CD14-positive monocyte (primary cell): ENCODE measurements around the gene THSD7B. TPM values are rescaled to one million over a fixed set of nuclear protein-coding genes. Genes with fewer than 3 reads are reported as not detected.
A peak's percentile ranks its signal among the peaks of the same experiment; 100 is the strongest.

Experiments
- DNase-seq, 3 donors: peaks; one replicate each; pipeline ENCODE4 v3.0.0-alpha.2; 2011 to 2022
- H2AFZ ChIP-seq: 2 replicates; pipeline ENCODE4 v1.6.0; 2012; ENCODE audit warnings: mild to moderate bottlenecking, low read depth, low read length, inconsistent platforms; ENCODE audit not compliant: insufficient read depth, poor library complexity, severe bottlenecking
- H3K27ac ChIP-seq, 2 donors: 1 replicate in 1 of 2; 2 replicates in 1 of 2; pipeline ENCODE4 v1.5.1; 2012 to 2013; ENCODE audit warnings: low read length in 2 of 2, control low read depth in 1 of 2, inconsistent platforms in 1 of 2, low read depth in 1 of 2, mild to moderate bottlenecking in 1 of 2
- H3K27me3 ChIP-seq, 2 donors: one replicate each; pipeline versions ENCODE4 v1.6.0 to v1.6.1; 2011 to 2013; ENCODE audit warnings: low read length in 2 of 2; ENCODE audit not compliant: control insufficient read depth in 2 of 2, insufficient read depth in 2 of 2
- H3K36me3 ChIP-seq, 2 donors: replicated peaks in 1 of 2; 1 replicate in 1 of 2; 2 replicates in 1 of 2; pipeline versions ENCODE4 v1.5.1 to v1.6.1; 2012 to 2013; ENCODE audit warnings: low read length in 2 of 2, control low read depth in 1 of 2, inconsistent platforms in 1 of 2, mild to moderate bottlenecking in 1 of 2; ENCODE audit not compliant: insufficient read depth in 2 of 2, control insufficient read depth in 1 of 2
- H3K4me1 ChIP-seq, 2 donors: 1 replicate in 1 of 2; 2 replicates in 1 of 2; pipeline versions ENCODE4 v1.5.1 to v1.6.1; 2012 to 2013; ENCODE audit warnings: low read length in 2 of 2, control low read depth in 1 of 2, inconsistent platforms in 1 of 2, mild to moderate bottlenecking in 1 of 2, moderate library complexity in 1 of 2; ENCODE audit not compliant: insufficient read depth in 2 of 2, control insufficient read depth in 1 of 2
- H3K4me2 ChIP-seq: replicated peaks from 2 replicates; pipeline ENCODE3; 2012; ENCODE audit warnings: low read length, moderate library complexity, mild to moderate bottlenecking; ENCODE audit not compliant: poor library complexity, severe bottlenecking; ENCODE audit errors: extremely low read depth
- H3K4me3 ChIP-seq, 3 experiments: fragments of 200-600 bp in 1 of 3; sonication (generic) in 1 of 3; replicated peaks in 1 of 3; 1 replicate in 2 of 3; 2 replicates in 1 of 3; pipeline ENCODE4 v1.5.1; 2011 to 2013; ENCODE audit warnings: low read length in 3 of 3, mild to moderate bottlenecking in 3 of 3, control low read depth in 2 of 3, low read depth in 2 of 3, inconsistent platforms in 1 of 3, moderate library complexity in 1 of 3
- H3K79me2 ChIP-seq: 2 replicates; pipeline ENCODE4 v1.6.0; 2012; ENCODE audit warnings: mild to moderate bottlenecking, control low read depth, inconsistent platforms, low read length, moderate library complexity; ENCODE audit not compliant: insufficient read depth
- H3K9ac ChIP-seq: 2 replicates; pipeline ENCODE4 v1.6.0; 2017; ENCODE audit warnings: low read length, mild to moderate bottlenecking; ENCODE audit not compliant: insufficient read depth, poor library complexity, severe bottlenecking
- H3K9me3 ChIP-seq, 2 donors: replicated peaks in 1 of 2; 1 replicate in 1 of 2; 2 replicates in 1 of 2; pipeline versions ENCODE4 v1.5.1 to v1.6.1; 2012 to 2013; ENCODE audit warnings: low read length in 2 of 2, control low read depth in 1 of 2; ENCODE audit not compliant: control insufficient read depth in 1 of 2, insufficient read depth in 1 of 2
- H4K20me1 ChIP-seq: 2 replicates; pipeline ENCODE4 v1.6.0; 2012; ENCODE audit warnings: mild to moderate bottlenecking, low read length, control low read depth, moderate library complexity; ENCODE audit not compliant: insufficient read depth
- H3K27ac Mint-ChIP-seq, 7 donors: one replicate each; pipeline ENCODE4 v1.8.0; 2020; ENCODE audit warnings: mild to moderate bottlenecking in 7 of 7, mixed read lengths in 7 of 7, moderate library complexity in 6 of 7, inconsistent platforms in 2 of 7
- H3K27me3 Mint-ChIP-seq, 3 donors: one replicate each; pipeline ENCODE4 v1.8.0; 2021 to 2022; ENCODE audit warnings: low read depth in 3 of 3, mild to moderate bottlenecking in 3 of 3, mixed read lengths in 3 of 3, moderate library complexity in 3 of 3, inconsistent platforms in 1 of 3
- H3K36me3 Mint-ChIP-seq, 2 donors: one replicate each; pipeline ENCODE4 v1.8.0; 2020; ENCODE audit warnings: mixed read lengths in 2 of 2, inconsistent platforms in 1 of 2, mild to moderate bottlenecking in 1 of 2
- H3K4me1 Mint-ChIP-seq: one replicate; pipeline ENCODE4 v1.8.0; 2020; ENCODE audit warnings: mild to moderate bottlenecking, mixed read lengths
- H3K4me3 Mint-ChIP-seq, 2 donors: one replicate each; pipeline ENCODE4 v1.8.0; 2020; ENCODE audit warnings: mild to moderate bottlenecking in 2 of 2, mixed read lengths in 2 of 2, moderate library complexity in 1 of 2
- H3K9me3 Mint-ChIP-seq, 7 donors: one replicate each; pipeline ENCODE4 v1.8.0; 2020 to 2022; ENCODE audit warnings: mixed read lengths in 7 of 7, mild to moderate bottlenecking in 6 of 7, moderate library complexity in 6 of 7, inconsistent platforms in 2 of 7
- CTCF ChIP-seq: fragments of 200-600 bp; IDR thresholded peaks from one replicate; pipeline ENCODE4 v1.8.0; 2022; ENCODE audit warnings: antibody characterized with exemption, mild to moderate bottlenecking
- WGBS: methylation state at CpG from one replicate; pipeline ENCODE4 v1.1.5; 2013; ENCODE audit warnings: missing lambda C conversion rate; ENCODE audit not compliant: insufficient coverage; 5-methylcytosine and 5-hydroxymethylcytosine counted together
- intact Hi-C, 2 donors: fragments of 100-400 bp; cut with micrococcal nuclease; formaldehyde crosslinking; loops; one replicate each; pipeline versions ENCODE4 v1.15.0 to v1.15.1; 2023
- polyA plus RNA-seq, 3 donors: library from polyadenylated mRNA; depleted of rRNA in 1 of 3; unstranded in 2 of 3; stranded (reverse) in 1 of 3; fragments of 300-500 nt in 2 of 3; fragments of >200 nt in 1 of 3; fragmentation: Illumina TruSeq in 2 of 3; gene quantifications; 1 replicate in 2 of 3; 2 replicates in 1 of 3; pipeline ENCODE4 v1.2.3, GENCODE V29; 2012 to 2021

Gene THSD7B
- polyA plus RNA-seq, 3 donors = not detected

GRCh38 chr2:137179542-137179941 lies 414.2 kb downstream of the THSD7B start:
- Mint-ChIP-seq H3K36me3 (no peaks in the 10 kb centered on the region), H3K9me3 (peaks cover 0 to 3% (median 0%) of the 10 kb centered on the region in 7 donors), H3K27me3 (peaks cover 0 to 3% (median 0%) of the 10 kb centered on the region in 3 donors), H3K4me1 (peaks cover 16% of the 10 kb centered on the region), H3K27ac (peak overlapping the region in 6 of 7 donors; percentile 11 to 88 (median 75)), H3K4me3 (no peak overlapping the region)
- Histone ChIP-seq H2AFZ (no peak overlapping the region), H3K4me1 (peaks cover 12 to 19% of the 10 kb centered on the region in 2 donors), H3K27ac (no peak overlapping the region), H3K4me2 (peak overlapping the region; percentile 5), H4K20me1 (no peaks in the 10 kb centered on the region), H3K79me2 (no peaks in the 10 kb centered on the region), H3K4me3 (no peak overlapping the region), H3K9me3 (no peaks in the 10 kb centered on the region), H3K9ac (no peak overlapping the region), H3K36me3 (no peaks in the 10 kb centered on the region), H3K27me3 (no peaks in the 10 kb centered on the region)
- no peak for TF ChIP-seq CTCF
- DNase-seq = no peak
- intact Hi-C loops = no loop called here

DNA sequence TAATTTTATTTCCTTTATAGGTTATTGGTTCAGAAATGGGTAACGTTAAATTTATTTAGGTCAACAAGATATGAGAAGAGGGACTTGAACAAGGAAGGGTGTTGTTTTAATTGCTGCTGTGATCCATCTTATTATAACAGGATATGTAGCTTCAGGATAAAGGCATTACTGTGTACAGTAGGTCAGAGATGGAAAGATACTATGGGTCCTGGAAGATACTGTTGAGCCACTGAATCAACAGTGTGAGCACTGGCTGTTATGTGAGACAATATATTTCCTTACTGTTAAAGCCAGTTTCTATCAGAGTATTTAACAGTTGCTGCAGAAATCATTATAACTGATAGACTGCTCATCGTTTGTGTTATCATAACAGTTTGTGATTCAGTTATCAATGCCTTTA lies 414.7 kb downstream of the THSD7B start:
- Histone ChIP-seq H3K4me1 (peaks cover 12 to 19% of the 10 kb centered on the region in 2 donors), H4K20me1 (no peaks in the 10 kb centered on the region), H3K79me2 (no peaks in the 10 kb centered on the region), H3K9me3 (no peaks in the 10 kb centered on the region), H3K27ac (no peak overlapping the region), H2AFZ (no peak overlapping the region), H3K27me3 (no peaks in the 10 kb centered on the region), H3K4me2 (no peak overlapping the region), H3K36me3 (no peaks in the 10 kb centered on the region), H3K9ac (no peak overlapping the region), H3K4me3 (no peak overlapping the region)
- intact Hi-C loops = no loop called here
- H3K9me3 Mint-ChIP-seq = peaks cover 0 to 3% (median 0%) of the 10 kb centered on the region in 7 donors
- WGBS = no CpG with 5 or more reads among the region's 2 CpGs
- H3K27me3 Mint-ChIP-seq = peaks cover 0 to 3% (median 0%) of the 10 kb centered on the region in 3 donors
- no peak overlapping the region for H3K4me3 Mint-ChIP-seq
- DNase-seq = no peak
- no peak for TF ChIP-seq CTCF
- peak overlapping the region in 1 of 7 donors; percentile 3 for H3K27ac Mint-ChIP-seq
- H3K4me1 Mint-ChIP-seq = peaks cover 16% of the 10 kb centered on the region
- no peaks in the 10 kb centered on the region for H3K36me3 Mint-ChIP-seq
